GM23338 (cell line): ENCODE results near the gene POU1F1. TPM values are rescaled to one million over a fixed set of nuclear protein-coding genes. Genes with fewer than 3 reads are reported as not detected.

Experiments
- ATAC-seq: fragments of 200-7000 bp; cut with Tn5 transposase; 3 replicates; pipeline ENCODE4 v1.9.1; 2020
- DNase-seq: peaks from one replicate; pipeline ENCODE4 v3.0.0-alpha.2; 2015; ENCODE audit warnings: low spot score
- H2AFZ ChIP-seq: fragments of 200-600 bp; sonication (generic); 2 replicates; pipeline ENCODE4 v1.8.0; 2016; ENCODE audit warnings: antibody characterized with exemption, mild to moderate bottlenecking, moderate library complexity
- H3F3A ChIP-seq: fragments of 200-600 bp; sonication (generic); replicated peaks from 2 replicates; pipeline ENCODE4 v1.8.0; 2017; ENCODE audit warnings: antibody characterized with exemption, mixed run types, low read depth
- H3K27ac ChIP-seq: fragments of 200-600 bp; sonication (generic); 2 replicates; pipeline ENCODE4 v1.6.1; 2016; ENCODE audit warnings: low read depth
- H3K27me3 ChIP-seq: fragments of 200-600 bp; sonication (generic); 2 replicates; pipeline ENCODE4 v1.8.0; 2016; ENCODE audit warnings: mild to moderate bottlenecking, mixed run types, moderate library complexity; ENCODE audit not compliant: insufficient read depth
- H3K36me3 ChIP-seq: fragments of 200-600 bp; sonication (generic); 2 replicates; pipeline ENCODE4 v1.8.0; 2016; ENCODE audit warnings: mild to moderate bottlenecking; ENCODE audit not compliant: insufficient read depth
- H3K4me1 ChIP-seq: fragments of 200-600 bp; sonication (generic); 2 replicates; pipeline ENCODE4 v1.8.0; 2016; ENCODE audit warnings: mild to moderate bottlenecking, moderate library complexity; ENCODE audit not compliant: insufficient read depth
- H3K4me2 ChIP-seq: fragments of 200-600 bp; sonication (generic); 2 replicates; pipeline ENCODE4 v1.7.1; 2017; ENCODE audit warnings: mixed run types
- H3K4me3 ChIP-seq: fragments of 200-600 bp; sonication (generic); 2 replicates; pipeline ENCODE4 v1.6.1; 2016; ENCODE audit warnings: mixed run types
- H3K79me2 ChIP-seq: fragments of 200-600 bp; sonication (generic); replicated peaks from 2 replicates; pipeline ENCODE4 v1.8.0; 2017; ENCODE audit warnings: mild to moderate bottlenecking; ENCODE audit not compliant: insufficient read depth
- H3K9me2 ChIP-seq: fragments of 200-600 bp; sonication (generic); 2 replicates; pipeline ENCODE4 v1.8.0; 2017; ENCODE audit not compliant: insufficient read depth
- H4K20me1 ChIP-seq: fragments of 200-600 bp; sonication (generic); replicated peaks from 2 replicates; pipeline ENCODE4 v1.8.0; 2017; ENCODE audit warnings: mild to moderate bottlenecking; ENCODE audit not compliant: insufficient read depth
- H3K27ac Mint-ChIP-seq: 2 replicates; pipeline ENCODE4 v1.8.0; 2020; ENCODE audit warnings: inconsistent platforms, mild to moderate bottlenecking, moderate library complexity, mixed read lengths
- H3K27me3 Mint-ChIP-seq: 3 replicates; pipeline ENCODE4 v1.8.0; 2022; ENCODE audit warnings: low read depth, mild to moderate bottlenecking, moderate library complexity, mixed read lengths, inconsistent platforms; ENCODE audit not compliant: insufficient read depth, poor library complexity
- H3K36me3 Mint-ChIP-seq: 3 replicates; pipeline ENCODE4 v1.8.0; 2021; ENCODE audit warnings: low read depth, mild to moderate bottlenecking, inconsistent platforms, moderate library complexity, mixed read lengths
- H3K4me1 Mint-ChIP-seq: 3 replicates; pipeline ENCODE4 v1.8.0; 2020; ENCODE audit warnings: mild to moderate bottlenecking, inconsistent platforms, mixed read lengths
- H3K4me3 Mint-ChIP-seq: 3 replicates; pipeline ENCODE4 v1.8.0; 2021; ENCODE audit warnings: moderate library complexity, mild to moderate bottlenecking, inconsistent platforms, mixed read lengths
- H3K9me3 Mint-ChIP-seq: 3 replicates; pipeline ENCODE4 v1.8.0; 2020; ENCODE audit warnings: moderate library complexity, mild to moderate bottlenecking, inconsistent platforms, mixed read lengths
- CREB1 ChIP-seq: fragments of 250-450 bp; sonication (Bioruptor Pico); IDR thresholded peaks from 2 replicates; pipeline ENCODE4 v1.5.0; 2020; ENCODE audit warnings: low read depth, mild to moderate bottlenecking, moderate library complexity
- EZH2 ChIP-seq: fragments of 200-600 bp; sonication (generic); IDR thresholded peaks from one replicate; pipeline ENCODE4 v1.8.0; 2017; ENCODE audit warnings: antibody characterized with exemption, mild to moderate bottlenecking, low read depth; ENCODE audit not compliant: unreplicated experiment
- JUNB ChIP-seq: IDR thresholded peaks from one replicate; pipeline ENCODE4 v1.6.1; 2016; ENCODE audit warnings: antibody characterized with exemption; ENCODE audit not compliant: unreplicated experiment
- NANOG ChIP-seq: IDR thresholded peaks from 2 replicates; pipeline ENCODE4 v1.6.1; 2016; ENCODE audit warnings: antibody characterized with exemption, borderline replicate concordance
- POLR2AphosphoS5 ChIP-seq: IDR thresholded peaks from 2 replicates; pipeline ENCODE4 v1.6.1; 2016; ENCODE audit warnings: antibody characterized with exemption, low read depth
- STAT1 ChIP-seq: IDR thresholded peaks from one replicate; pipeline ENCODE4 v1.6.1; 2016; ENCODE audit warnings: antibody characterized with exemption; ENCODE audit not compliant: unreplicated experiment
- ZNF114 ChIP-seq: fragments of 250-450 bp; sonication (Bioruptor Pico); IDR thresholded peaks from 2 replicates; pipeline ENCODE4 v1.5.0; 2020; ENCODE audit warnings: mild to moderate bottlenecking, moderate library complexity
- ZNF331 ChIP-seq: fragments of 250-450 bp; sonication (Bioruptor Pico); IDR thresholded peaks from 2 replicates; pipeline ENCODE4 v1.5.0; 2020; ENCODE audit warnings: low read depth, mild to moderate bottlenecking, moderate library complexity
- polyA plus RNA-seq: library from polyadenylated mRNA; unstranded; fragments of >200 nt; fragmentation: Nextera tagmentation; extraction: Ambion mirVana; gene quantifications from 2 replicates; pipeline ENCODE4 v1.2.1, GENCODE V29; 2016
- total RNA-seq: library from RNA; depleted of rRNA; stranded (reverse); fragments of >200 nt; shearing (Covaris generic); gene quantifications from 2 replicates; pipeline ENCODE4 v1.2.3, GENCODE V29; 2014
- TF ChIP-seq, protein P1 (sequence below), 2 experiments: fragments of 200-600 bp in 1 of 2; sonication (generic) in 1 of 2; conservative IDR thresholded peaks; 2 replicates each; pipeline versions ENCODE4 v1.5.1 to v1.6.1; 2016 to 2017; ENCODE audit warnings: antibody characterized with exemption in 2 of 2, low read depth in 2 of 2, mild to moderate bottlenecking in 2 of 2, moderate library complexity in 1 of 2
- TF ChIP-seq, protein P2 (sequence below): IDR thresholded peaks from one replicate; pipeline ENCODE4 v1.6.1; 2018; ENCODE audit warnings: antibody characterized with exemption; ENCODE audit not compliant: unreplicated experiment
- TF ChIP-seq, protein P3 (sequence below): fragments of 250-450 bp; sonication (Bioruptor Pico); IDR thresholded peaks from 2 replicates; pipeline ENCODE4 v1.5.0; 2020; ENCODE audit warnings: mild to moderate bottlenecking, moderate library complexity

POU1F1 gene
- total and polyA plus RNA-seq, 2 experiments from 2014 or later: not detected

DNA sequence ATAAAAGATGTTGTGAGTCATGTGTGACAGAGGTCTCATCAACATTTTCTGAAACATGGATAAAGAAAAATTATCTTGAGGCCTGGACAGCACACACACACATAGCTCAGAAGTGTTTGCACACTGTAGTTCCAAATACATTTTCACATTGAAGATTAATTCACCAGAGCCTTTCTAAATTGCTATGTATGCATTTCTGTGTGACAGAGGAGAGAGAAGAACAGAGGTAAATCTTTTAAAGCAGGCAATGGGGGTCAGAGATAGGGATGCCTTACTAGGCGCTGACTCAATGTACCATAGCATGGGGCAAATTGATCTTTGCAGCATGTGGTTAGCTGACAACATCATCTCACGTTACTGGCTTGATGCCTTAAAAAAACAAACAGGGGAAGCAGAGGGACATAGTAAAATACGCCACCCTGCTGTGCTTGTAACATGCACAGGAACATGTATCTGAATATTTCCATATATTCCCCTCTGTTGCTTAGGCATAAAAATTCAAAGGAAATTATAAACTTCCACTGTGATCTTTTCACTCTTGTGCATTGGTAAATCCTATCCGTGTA lies 7.7 kb downstream of the POU1F1 start:
- Mint-ChIP-seq H3K27ac (no peak overlapping the region), H3K9me3 (no peaks in the 10 kb centered on the region), H3K4me1 (peaks cover 21% of the 10 kb centered on the region), H3K27me3 (no peaks in the 10 kb centered on the region), H3K36me3 (no peaks in the 10 kb centered on the region), H3K4me3 (no peak overlapping the region)
- TF ChIP-seq EZH2 (no peak), ZNF331 (CRISPR knock-in tag) (no peak), NANOG (no peak), POLR2AphosphoS5 (no peak), CREB1 (CRISPR knock-in tag) (no peak), ZNF114 (no peak), JUNB (no peak), STAT1 (no peak)
- TF ChIP-seq, protein P1, sequence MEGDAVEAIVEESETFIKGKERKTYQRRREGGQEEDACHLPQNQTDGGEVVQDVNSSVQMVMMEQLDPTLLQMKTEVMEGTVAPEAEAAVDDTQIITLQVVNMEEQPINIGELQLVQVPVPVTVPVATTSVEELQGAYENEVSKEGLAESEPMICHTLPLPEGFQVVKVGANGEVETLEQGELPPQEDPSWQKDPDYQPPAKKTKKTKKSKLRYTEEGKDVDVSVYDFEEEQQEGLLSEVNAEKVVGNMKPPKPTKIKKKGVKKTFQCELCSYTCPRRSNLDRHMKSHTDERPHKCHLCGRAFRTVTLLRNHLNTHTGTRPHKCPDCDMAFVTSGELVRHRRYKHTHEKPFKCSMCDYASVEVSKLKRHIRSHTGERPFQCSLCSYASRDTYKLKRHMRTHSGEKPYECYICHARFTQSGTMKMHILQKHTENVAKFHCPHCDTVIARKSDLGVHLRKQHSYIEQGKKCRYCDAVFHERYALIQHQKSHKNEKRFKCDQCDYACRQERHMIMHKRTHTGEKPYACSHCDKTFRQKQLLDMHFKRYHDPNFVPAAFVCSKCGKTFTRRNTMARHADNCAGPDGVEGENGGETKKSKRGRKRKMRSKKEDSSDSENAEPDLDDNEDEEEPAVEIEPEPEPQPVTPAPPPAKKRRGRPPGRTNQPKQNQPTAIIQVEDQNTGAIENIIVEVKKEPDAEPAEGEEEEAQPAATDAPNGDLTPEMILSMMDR (conservative IDR thresholded peaks at IDR 0.05; ENCODE audit: low read depth in 2 of 2): no peak
- TF ChIP-seq, protein P2, sequence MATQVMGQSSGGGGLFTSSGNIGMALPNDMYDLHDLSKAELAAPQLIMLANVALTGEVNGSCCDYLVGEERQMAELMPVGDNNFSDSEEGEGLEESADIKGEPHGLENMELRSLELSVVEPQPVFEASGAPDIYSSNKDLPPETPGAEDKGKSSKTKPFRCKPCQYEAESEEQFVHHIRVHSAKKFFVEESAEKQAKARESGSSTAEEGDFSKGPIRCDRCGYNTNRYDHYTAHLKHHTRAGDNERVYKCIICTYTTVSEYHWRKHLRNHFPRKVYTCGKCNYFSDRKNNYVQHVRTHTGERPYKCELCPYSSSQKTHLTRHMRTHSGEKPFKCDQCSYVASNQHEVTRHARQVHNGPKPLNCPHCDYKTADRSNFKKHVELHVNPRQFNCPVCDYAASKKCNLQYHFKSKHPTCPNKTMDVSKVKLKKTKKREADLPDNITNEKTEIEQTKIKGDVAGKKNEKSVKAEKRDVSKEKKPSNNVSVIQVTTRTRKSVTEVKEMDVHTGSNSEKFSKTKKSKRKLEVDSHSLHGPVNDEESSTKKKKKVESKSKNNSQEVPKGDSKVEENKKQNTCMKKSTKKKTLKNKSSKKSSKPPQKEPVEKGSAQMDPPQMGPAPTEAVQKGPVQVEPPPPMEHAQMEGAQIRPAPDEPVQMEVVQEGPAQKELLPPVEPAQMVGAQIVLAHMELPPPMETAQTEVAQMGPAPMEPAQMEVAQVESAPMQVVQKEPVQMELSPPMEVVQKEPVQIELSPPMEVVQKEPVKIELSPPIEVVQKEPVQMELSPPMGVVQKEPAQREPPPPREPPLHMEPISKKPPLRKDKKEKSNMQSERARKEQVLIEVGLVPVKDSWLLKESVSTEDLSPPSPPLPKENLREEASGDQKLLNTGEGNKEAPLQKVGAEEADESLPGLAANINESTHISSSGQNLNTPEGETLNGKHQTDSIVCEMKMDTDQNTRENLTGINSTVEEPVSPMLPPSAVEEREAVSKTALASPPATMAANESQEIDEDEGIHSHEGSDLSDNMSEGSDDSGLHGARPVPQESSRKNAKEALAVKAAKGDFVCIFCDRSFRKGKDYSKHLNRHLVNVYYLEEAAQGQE: no peak
- TF ChIP-seq, protein P3, sequence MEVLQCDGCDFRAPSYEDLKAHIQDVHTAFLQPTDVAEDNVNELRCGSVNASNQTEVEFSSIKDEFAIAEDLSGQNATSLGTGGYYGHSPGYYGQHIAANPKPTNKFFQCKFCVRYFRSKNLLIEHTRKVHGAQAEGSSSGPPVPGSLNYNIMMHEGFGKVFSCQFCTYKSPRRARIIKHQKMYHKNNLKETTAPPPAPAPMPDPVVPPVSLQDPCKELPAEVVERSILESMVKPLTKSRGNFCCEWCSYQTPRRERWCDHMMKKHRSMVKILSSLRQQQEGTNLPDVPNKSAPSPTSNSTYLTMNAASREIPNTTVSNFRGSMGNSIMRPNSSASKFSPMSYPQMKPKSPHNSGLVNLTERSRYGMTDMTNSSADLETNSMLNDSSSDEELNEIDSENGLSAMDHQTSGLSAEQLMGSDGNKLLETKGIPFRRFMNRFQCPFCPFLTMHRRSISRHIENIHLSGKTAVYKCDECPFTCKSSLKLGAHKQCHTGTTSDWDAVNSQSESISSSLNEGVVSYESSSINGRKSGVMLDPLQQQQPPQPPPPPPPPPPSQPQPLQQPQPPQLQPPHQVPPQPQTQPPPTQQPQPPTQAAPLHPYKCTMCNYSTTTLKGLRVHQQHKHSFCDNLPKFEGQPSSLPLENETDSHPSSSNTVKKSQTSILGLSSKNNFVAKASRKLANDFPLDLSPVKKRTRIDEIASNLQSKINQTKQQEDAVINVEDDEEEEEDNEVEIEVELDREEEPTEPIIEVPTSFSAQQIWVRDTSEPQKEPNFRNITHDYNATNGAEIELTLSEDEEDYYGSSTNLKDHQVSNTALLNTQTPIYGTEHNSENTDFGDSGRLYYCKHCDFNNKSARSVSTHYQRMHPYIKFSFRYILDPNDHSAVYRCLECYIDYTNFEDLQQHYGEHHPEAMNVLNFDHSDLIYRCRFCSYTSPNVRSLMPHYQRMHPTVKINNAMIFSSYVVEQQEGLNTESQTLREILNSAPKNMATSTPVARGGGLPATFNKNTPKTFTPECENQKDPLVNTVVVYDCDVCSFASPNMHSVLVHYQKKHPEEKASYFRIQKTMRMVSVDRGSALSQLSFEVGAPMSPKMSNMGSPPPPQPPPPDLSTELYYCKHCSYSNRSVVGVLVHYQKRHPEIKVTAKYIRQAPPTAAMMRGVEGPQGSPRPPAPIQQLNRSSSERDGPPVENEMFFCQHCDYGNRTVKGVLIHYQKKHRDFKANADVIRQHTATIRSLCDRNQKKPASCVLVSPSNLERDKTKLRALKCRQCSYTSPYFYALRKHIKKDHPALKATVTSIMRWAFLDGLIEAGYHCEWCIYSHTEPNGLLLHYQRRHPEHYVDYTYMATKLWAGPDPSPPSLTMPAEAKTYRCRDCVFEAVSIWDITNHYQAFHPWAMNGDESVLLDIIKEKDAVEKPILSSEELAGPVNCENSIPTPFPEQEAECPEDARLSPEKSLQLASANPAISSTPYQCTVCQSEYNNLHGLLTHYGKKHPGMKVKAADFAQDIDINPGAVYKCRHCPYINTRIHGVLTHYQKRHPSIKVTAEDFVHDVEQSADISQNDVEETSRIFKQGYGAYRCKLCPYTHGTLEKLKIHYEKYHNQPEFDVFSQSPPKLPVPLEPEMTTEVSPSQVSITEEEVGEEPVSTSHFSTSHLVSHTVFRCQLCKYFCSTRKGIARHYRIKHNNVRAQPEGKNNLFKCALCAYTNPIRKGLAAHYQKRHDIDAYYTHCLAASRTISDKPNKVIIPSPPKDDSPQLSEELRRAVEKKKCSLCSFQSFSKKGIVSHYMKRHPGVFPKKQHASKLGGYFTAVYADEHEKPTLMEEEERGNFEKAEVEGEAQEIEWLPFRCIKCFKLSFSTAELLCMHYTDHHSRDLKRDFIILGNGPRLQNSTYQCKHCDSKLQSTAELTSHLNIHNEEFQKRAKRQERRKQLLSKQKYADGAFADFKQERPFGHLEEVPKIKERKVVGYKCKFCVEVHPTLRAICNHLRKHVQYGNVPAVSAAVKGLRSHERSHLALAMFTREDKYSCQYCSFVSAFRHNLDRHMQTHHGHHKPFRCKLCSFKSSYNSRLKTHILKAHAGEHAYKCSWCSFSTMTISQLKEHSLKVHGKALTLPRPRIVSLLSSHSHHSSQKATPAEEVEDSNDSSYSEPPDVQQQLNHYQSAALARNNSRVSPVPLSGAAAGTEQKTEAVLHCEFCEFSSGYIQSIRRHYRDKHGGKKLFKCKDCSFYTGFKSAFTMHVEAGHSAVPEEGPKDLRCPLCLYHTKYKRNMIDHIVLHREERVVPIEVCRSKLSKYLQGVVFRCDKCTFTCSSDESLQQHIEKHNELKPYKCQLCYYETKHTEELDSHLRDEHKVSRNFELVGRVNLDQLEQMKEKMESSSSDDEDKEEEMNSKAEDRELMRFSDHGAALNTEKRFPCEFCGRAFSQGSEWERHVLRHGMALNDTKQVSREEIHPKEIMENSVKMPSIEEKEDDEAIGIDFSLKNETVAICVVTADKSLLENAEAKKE (CRISPR knock-in tag): no peak
- Histone ChIP-seq H3K4me1 (no peaks in the 10 kb centered on the region), H3K9me2 (no peaks in the 10 kb centered on the region), H3K36me3 (no peaks in the 10 kb centered on the region), H3K79me2 (no peaks in the 10 kb centered on the region), H3K27ac (no peak overlapping the region), H3K27me3 (no peaks in the 10 kb centered on the region), H2AFZ (no peak overlapping the region; the same call in 1 of the 2 replicates), H3K4me2 (no peak overlapping the region), H3F3A (no peaks in the 10 kb centered on the region), H3K4me3 (no peak overlapping the region), H4K20me1 (no peaks in the 10 kb centered on the region)
- ATAC-seq (no peak; the same call in 2 of the 3 replicates), DNase-seq (no peak)
